ENCODE measurements around the gene NXT1. TPM values are rescaled to one million over a fixed set of nuclear protein-coding genes. Genes with fewer than 3 reads are reported as not detected.

The NXT1 gene
- total and polyA plus RNA-seq, 7 experiments from 2014 or later: 20.1 to 71.8 (median 50.3) TPM

- intact Hi-C loops (cut with micrococcal nuclease): no loop called here
- Mint-ChIP-seq H3K4me1 (peaks cover 0 to 20% (median 0%) of the 10 kb centered on the region in 7 donors), H3K27me3 (peaks cover 0 to 4% (median 0%) of the 10 kb centered on the region in 5 donors), H3K9me3 (peaks cover 0 to 2% (median 0%) of the 10 kb centered on the region in 11 donors), H3K4me3 (peak overlapping the region in 1 of 10 donors; percentile 24), H3K36me3 (peaks cover 0 to 3% (median 0%) of the 10 kb centered on the region in 5 donors), H3K27ac (peak overlapping the region in 1 of 9 donors; percentile 15)
- DNase-seq: no peak
- no peaks in the 10 kb centered on the region for H3K4me1 ChIP-seq (ENCODE audit: control insufficient read depth in 2 of 2, insufficient read depth in 2 of 2, low read length in 2 of 2)
- H3K27me3 ChIP-seq (ENCODE audit: control insufficient read depth in 2 of 2, insufficient read depth in 2 of 2, low read length in 2 of 2): no peaks in the 10 kb centered on the region
- H3K27ac ChIP-seq (ENCODE audit: low read depth, low read length): no peak overlapping the region
- H3K4me3 ChIP-seq (ENCODE audit: low read length): no peak overlapping the region
- ChIA-PET CTCF (no interaction called here), POLR2A (no interaction called here)
- ATAC-seq: no peak
- no peaks in the 10 kb centered on the region for H3K9me3 ChIP-seq (ENCODE audit: control insufficient read depth in 2 of 3, low read length in 3 of 3)
- no peaks in the 10 kb centered on the region for H3K36me3 ChIP-seq (ENCODE audit: control insufficient read depth in 2 of 3, insufficient read depth in 3 of 3, low read length in 3 of 3)
Measured at GRCh38 chr20:23336476-23336875, 14.1 kb upstream of the NXT1 start.

- no peak for ATAC-seq
- Histone ChIP-seq H3K4me1 (ENCODE audit: control insufficient read depth in 2 of 2, insufficient read depth in 2 of 2, low read length in 2 of 2) (no peaks in the 10 kb centered on the region), H3K36me3 (ENCODE audit: control insufficient read depth in 2 of 3, insufficient read depth in 3 of 3, low read length in 3 of 3) (no peaks in the 10 kb centered on the region), H3K9me3 (ENCODE audit: control insufficient read depth in 2 of 3, low read length in 3 of 3) (no peaks in the 10 kb centered on the region), H3K27ac (ENCODE audit: low read depth, low read length) (no peak overlapping the region), H3K27me3 (ENCODE audit: control insufficient read depth in 2 of 2, insufficient read depth in 2 of 2, low read length in 2 of 2) (no peaks in the 10 kb centered on the region), H3K4me3 (ENCODE audit: low read length) (no peak overlapping the region)
- H3K36me3 Mint-ChIP-seq: no peaks in the 10 kb centered on the region
- ChIA-PET POLR2A (no interaction called here), CTCF (no interaction called here)
- peaks cover 0 to 20% (median 0%) of the 10 kb centered on the region in 7 donors for H3K4me1 Mint-ChIP-seq
- DNase-seq: no peak
- no peak overlapping the region for H3K27ac Mint-ChIP-seq
- intact Hi-C loops (cut with micrococcal nuclease): no loop called here
- peaks cover 0 to 2% (median 0%) of the 10 kb centered on the region in 11 donors for H3K9me3 Mint-ChIP-seq
- H3K27me3 Mint-ChIP-seq: peaks cover 0 to 4% (median 0%) of the 10 kb centered on the region in 5 donors
- no peak overlapping the region for H3K4me3 Mint-ChIP-seq
Measured at GRCh38 chr20:23337312-23337711, 13.3 kb upstream of the NXT1 start.

- Mint-ChIP-seq H3K27ac (no peak overlapping the region), H3K4me1 (peaks cover 0 to 13% (median 0%) of the 10 kb centered on the region in 7 donors), H3K36me3 (no peaks in the 10 kb centered on the region), H3K4me3 (no peak overlapping the region), H3K27me3 (peaks cover 0 to 4% (median 0%) of the 10 kb centered on the region in 5 donors), H3K9me3 (peaks cover 0 to under 1% (median 0%) of the 10 kb centered on the region in 11 donors)
- CTCF ChIA-PET: interaction anchor here (1.4 kb wide), 1 partner anchor 648 kb away, joined by 3 read pairs; no protein-coding TSS in a partner anchor
- Histone ChIP-seq H3K27ac (ENCODE audit: low read depth, low read length) (no peak overlapping the region), H3K4me3 (ENCODE audit: low read length) (no peak overlapping the region), H3K36me3 (ENCODE audit: control insufficient read depth in 2 of 3, insufficient read depth in 3 of 3, low read length in 3 of 3) (no peaks in the 10 kb centered on the region), H3K27me3 (ENCODE audit: control insufficient read depth in 2 of 2, insufficient read depth in 2 of 2, low read length in 2 of 2) (no peaks in the 10 kb centered on the region), H3K4me1 (ENCODE audit: control insufficient read depth in 2 of 2, insufficient read depth in 2 of 2, low read length in 2 of 2) (no peaks in the 10 kb centered on the region), H3K9me3 (ENCODE audit: control insufficient read depth in 2 of 3, low read length in 3 of 3) (no peaks in the 10 kb centered on the region)
- POLR2A ChIA-PET: interaction anchor here (1.5 kb wide), 1 partner anchor 18 kb away, joined by 4 read pairs; no protein-coding TSS in a partner anchor
- intact Hi-C loops (cut with micrococcal nuclease): loop anchor here (10.0 kb wide), 2 partner anchors 285 to 1005 kb away; no protein-coding TSS in a partner anchor
- ATAC-seq (no peak), DNase-seq (no peak)
Measured at GRCh38 chr20:23339986-23340385, 10.6 kb upstream of the NXT1 start.

- ChIA-PET CTCF (interaction anchor here (0.7 to 1.4 kb wide), 4 partner anchors 10 to 1001 kb away, joined by 3 to 4 read pairs (median 3); partner anchors contain the start of gene NXT1), POLR2A (interaction anchor here (1.5 kb wide), 1 partner anchor 17 kb away, joined by 4 read pairs; no protein-coding TSS in a partner anchor)
- intact Hi-C loops (cut with micrococcal nuclease): loop anchor here (10.0 kb wide), 2 partner anchors 286 to 1006 kb away; no protein-coding TSS in a partner anchor
- Histone ChIP-seq H3K4me3 (ENCODE audit: low read length) (no peak overlapping the region), H3K27ac (ENCODE audit: low read depth, low read length) (no peak overlapping the region), H3K9me3 (ENCODE audit: control insufficient read depth in 2 of 3, low read length in 3 of 3) (no peaks in the 10 kb centered on the region), H3K4me1 (ENCODE audit: control insufficient read depth in 2 of 2, insufficient read depth in 2 of 2, low read length in 2 of 2) (no peaks in the 10 kb centered on the region), H3K36me3 (ENCODE audit: control insufficient read depth in 2 of 3, insufficient read depth in 3 of 3, low read length in 3 of 3) (no peaks in the 10 kb centered on the region), H3K27me3 (ENCODE audit: control insufficient read depth in 2 of 2, insufficient read depth in 2 of 2, low read length in 2 of 2) (no peaks in the 10 kb centered on the region)
- DNase-seq (peak in 1 of 9 donors; percentile 18), ATAC-seq (no peak)
- H3K4me1 Mint-ChIP-seq: peaks cover 0 to 11% (median 0%) of the 10 kb centered on the region in 7 donors
- peaks cover 0 to 4% (median 0%) of the 10 kb centered on the region in 5 donors for H3K27me3 Mint-ChIP-seq
- no peaks in the 10 kb centered on the region for H3K36me3 Mint-ChIP-seq
- H3K4me3 Mint-ChIP-seq: no peak overlapping the region
- no peaks in the 10 kb centered on the region for H3K9me3 Mint-ChIP-seq
- no peak overlapping the region for H3K27ac Mint-ChIP-seq
Measured at GRCh38 chr20:23340524-23340923, 10.1 kb upstream of the NXT1 start.

- Histone ChIP-seq H3K9me3 (ENCODE audit: control insufficient read depth in 2 of 3, low read length in 3 of 3) (no peaks in the 10 kb centered on the region), H3K36me3 (ENCODE audit: control insufficient read depth in 2 of 3, insufficient read depth in 3 of 3, low read length in 3 of 3) (no peaks in the 10 kb centered on the region), H3K27ac (ENCODE audit: low read depth, low read length) (no peak overlapping the region), H3K27me3 (ENCODE audit: control insufficient read depth in 2 of 2, insufficient read depth in 2 of 2, low read length in 2 of 2) (no peaks in the 10 kb centered on the region), H3K4me3 (ENCODE audit: low read length) (no peak overlapping the region), H3K4me1 (ENCODE audit: control insufficient read depth in 2 of 2, insufficient read depth in 2 of 2, low read length in 2 of 2) (no peaks in the 10 kb centered on the region)
- ChIA-PET CTCF (interaction anchor here (0.7 to 1.4 kb wide), 4 partner anchors 9 to 1001 kb away, joined by 3 to 4 read pairs (median 3); partner anchors contain the start of gene NXT1), POLR2A (no interaction called here)
- H3K9me3 Mint-ChIP-seq: no peaks in the 10 kb centered on the region
- H3K4me3 Mint-ChIP-seq: no peak overlapping the region
- H3K36me3 Mint-ChIP-seq: no peaks in the 10 kb centered on the region
- ATAC-seq (no peak), DNase-seq (no peak)
- peaks cover 0 to 4% (median 0%) of the 10 kb centered on the region in 5 donors for H3K27me3 Mint-ChIP-seq
- intact Hi-C loops (cut with micrococcal nuclease): loop anchor here (10.0 kb wide), 2 partner anchors 286 to 1006 kb away; no protein-coding TSS in a partner anchor
- H3K4me1 Mint-ChIP-seq: peaks cover 0 to 11% (median 0%) of the 10 kb centered on the region in 7 donors
- H3K27ac Mint-ChIP-seq: no peak overlapping the region
Measured at GRCh38 chr20:23341073-23341472, 9.5 kb upstream of the NXT1 start.

- Histone ChIP-seq H3K36me3 (ENCODE audit: control insufficient read depth in 2 of 3, insufficient read depth in 3 of 3, low read length in 3 of 3) (no peaks in the 10 kb centered on the region), H3K4me3 (ENCODE audit: low read length) (no peak overlapping the region), H3K4me1 (ENCODE audit: control insufficient read depth in 2 of 2, insufficient read depth in 2 of 2, low read length in 2 of 2) (no peaks in the 10 kb centered on the region), H3K27ac (ENCODE audit: low read depth, low read length) (no peak overlapping the region), H3K9me3 (ENCODE audit: control insufficient read depth in 2 of 3, low read length in 3 of 3) (no peaks in the 10 kb centered on the region), H3K27me3 (ENCODE audit: control insufficient read depth in 2 of 2, insufficient read depth in 2 of 2, low read length in 2 of 2) (no peaks in the 10 kb centered on the region)
- CTCF ChIA-PET: no interaction called here
- POLR2A ChIA-PET: no interaction called here
- no peak for DNase-seq
- peaks cover 0 to 4% (median 0%) of the 10 kb centered on the region in 5 donors for H3K27me3 Mint-ChIP-seq
- no peaks in the 10 kb centered on the region for H3K9me3 Mint-ChIP-seq
- H3K36me3 Mint-ChIP-seq: no peaks in the 10 kb centered on the region
- intact Hi-C loops (cut with micrococcal nuclease): loop anchor here (10.0 kb wide), 2 partner anchors 289 to 1009 kb away; no protein-coding TSS in a partner anchor
- no peak for ATAC-seq
- H3K27ac Mint-ChIP-seq: no peak overlapping the region
- peaks cover 0 to 4% (median 0%) of the 10 kb centered on the region in 7 donors for H3K4me1 Mint-ChIP-seq
- no peak overlapping the region for H3K4me3 Mint-ChIP-seq
Measured at GRCh38 chr20:23343590-23343989, 7.0 kb upstream of the NXT1 start.

- H3K27ac Mint-ChIP-seq: no peak overlapping the region
- peaks cover 0 to under 1% (median 0%) of the 10 kb centered on the region in 5 donors for H3K27me3 Mint-ChIP-seq
- peaks cover 3 to 5% of the 10 kb centered on the region in 2 donors for H3K4me1 ChIP-seq (ENCODE audit: control insufficient read depth in 2 of 2, insufficient read depth in 2 of 2, low read length in 2 of 2)
- H3K27ac ChIP-seq (ENCODE audit: low read depth, low read length): no peak overlapping the region
- peaks cover 0 to 10% (median 3%) of the 10 kb centered on the region in 7 donors for H3K4me1 Mint-ChIP-seq
- no peaks in the 10 kb centered on the region for H3K36me3 ChIP-seq (ENCODE audit: control insufficient read depth in 2 of 3, insufficient read depth in 3 of 3, low read length in 3 of 3)
- no peak overlapping the region for H3K4me3 Mint-ChIP-seq
- no peaks in the 10 kb centered on the region for H3K9me3 Mint-ChIP-seq
- no peaks in the 10 kb centered on the region for H3K36me3 Mint-ChIP-seq
- ChIA-PET CTCF (no interaction called here), POLR2A (no interaction called here)
- DNase-seq: no peak
- no peak overlapping the region for H3K4me3 ChIP-seq (ENCODE audit: low read length)
- H3K27me3 ChIP-seq (ENCODE audit: control insufficient read depth in 2 of 2, insufficient read depth in 2 of 2, low read length in 2 of 2): no peaks in the 10 kb centered on the region
- no peak for ATAC-seq
- H3K9me3 ChIP-seq (ENCODE audit: control insufficient read depth in 2 of 3, low read length in 3 of 3): no peaks in the 10 kb centered on the region
- intact Hi-C loops (cut with micrococcal nuclease): loop anchor here (10.0 kb wide), 2 partner anchors 290 to 1010 kb away; no protein-coding TSS in a partner anchor
Measured at GRCh38 chr20:23344336-23344735, 6.3 kb upstream of the NXT1 start.

Measured in naive thymus-derived CD4-positive, alpha-beta T cell (primary cell).